ENCODE data around the gene DAP. TPM values are rescaled to one million over a fixed set of nuclear protein-coding genes. Genes with fewer than 3 reads are reported as not detected.
"Not testable (repeated sequence)": the region's sequence is repeated elsewhere in the genome, so short reads cannot be mapped to it uniquely, and the experiment has no call there.

Gene DAP
- total RNA-seq, 1 donor from 2014 or later, result 235 TPM

DNA sequence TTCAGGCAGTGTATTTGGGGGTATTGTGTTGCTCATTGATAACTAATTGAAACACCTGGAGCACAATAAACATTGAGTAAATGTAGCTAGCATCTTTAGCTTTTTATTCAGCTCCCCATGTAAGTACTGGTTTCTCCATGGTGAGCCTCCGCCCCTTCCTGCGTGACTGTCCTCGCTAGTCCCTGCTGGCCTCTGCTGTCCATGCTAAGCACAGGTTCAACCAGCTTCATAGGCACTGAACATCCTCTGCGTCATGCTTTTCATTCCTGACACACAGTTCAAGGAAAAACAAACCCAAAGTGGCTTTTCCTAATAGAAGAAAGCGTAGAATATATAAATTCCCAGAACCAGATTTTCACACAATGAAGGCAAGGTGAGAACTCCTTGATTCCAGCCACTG lies 27.3 kb upstream of the DAP start:
- H3K27me3 Mint-ChIP-seq (ENCODE audit: low read depth), result peaks cover 3% of the 10 kb centered on the region
- no peak for TF ChIP-seq CTCF (IDR thresholded peaks at IDR 0.05)
- no peak for DNase-seq (ENCODE audit: low spot score)
- H3K4me1 Mint-ChIP-seq (ENCODE audit: low read depth), result peaks cover 16% of the 10 kb centered on the region
- H3K36me3 Mint-ChIP-seq (ENCODE audit: low read depth), result no peaks in the 10 kb centered on the region
- H3K9me3 Mint-ChIP-seq (ENCODE audit: low read depth), result no peaks in the 10 kb centered on the region
- H3K27ac Mint-ChIP-seq (ENCODE audit: unreplicated experiment), result no peak overlapping the region
- no peak overlapping the region for H3K4me3 Mint-ChIP-seq (ENCODE audit: unreplicated experiment)

- H3K9me3 Mint-ChIP-seq (ENCODE audit: low read depth), result peaks cover 7% of the 10 kb centered on the region
- H3K4me3 Mint-ChIP-seq (ENCODE audit: unreplicated experiment), result no peak overlapping the region
- peaks cover 16% of the 10 kb centered on the region for H3K4me1 Mint-ChIP-seq (ENCODE audit: low read depth)
- H3K27ac Mint-ChIP-seq (ENCODE audit: unreplicated experiment), result no peak overlapping the region
- no peak for DNase-seq (ENCODE audit: low spot score)
- no peak for TF ChIP-seq CTCF (IDR thresholded peaks at IDR 0.05)
- H3K27me3 Mint-ChIP-seq (ENCODE audit: low read depth), result peaks cover 15% of the 10 kb centered on the region
- H3K36me3 Mint-ChIP-seq (ENCODE audit: low read depth), result peaks cover 1% of the 10 kb centered on the region
Observed at GRCh38 chr5:10786835-10787234, 25.8 kb upstream of the DAP start.

GRCh38 chr5:10780208-10780607 lies 19.2 kb upstream of the DAP start:
- H3K4me1 Mint-ChIP-seq (ENCODE audit: low read depth), result peaks cover 10% of the 10 kb centered on the region
- H3K4me3 Mint-ChIP-seq (ENCODE audit: unreplicated experiment); H3K27ac Mint-ChIP-seq (ENCODE audit: unreplicated experiment); DNase-seq (ENCODE audit: low spot score); H3K36me3 Mint-ChIP-seq (ENCODE audit: low read depth): not testable (repeated sequence)
- peaks cover 15% of the 10 kb centered on the region for H3K27me3 Mint-ChIP-seq (ENCODE audit: low read depth)
- H3K9me3 Mint-ChIP-seq (ENCODE audit: low read depth), result peaks cover 11% of the 10 kb centered on the region

GRCh38 chr5:10779592-10779991 lies 18.6 kb upstream of the DAP start:
- H3K9me3 Mint-ChIP-seq (ENCODE audit: low read depth), result peaks cover 11% of the 10 kb centered on the region
- H3K27ac Mint-ChIP-seq (ENCODE audit: unreplicated experiment), result no peak overlapping the region
- peaks cover 10% of the 10 kb centered on the region for H3K4me1 Mint-ChIP-seq (ENCODE audit: low read depth)
- H3K36me3 Mint-ChIP-seq (ENCODE audit: low read depth), result peaks cover 1% of the 10 kb centered on the region
- no peak for DNase-seq (ENCODE audit: low spot score)
- H3K27me3 Mint-ChIP-seq (ENCODE audit: low read depth), result peaks cover 15% of the 10 kb centered on the region
- H3K4me3 Mint-ChIP-seq (ENCODE audit: unreplicated experiment), result no peak overlapping the region
- no peak for TF ChIP-seq CTCF (IDR thresholded peaks at IDR 0.05)

- no peak overlapping the region for H3K4me3 Mint-ChIP-seq (ENCODE audit: unreplicated experiment)
- H3K36me3 Mint-ChIP-seq (ENCODE audit: low read depth), result peaks cover 1% of the 10 kb centered on the region
- no peak for DNase-seq (ENCODE audit: low spot score)
- H3K27ac Mint-ChIP-seq (ENCODE audit: unreplicated experiment), result no peak overlapping the region
- no peak for TF ChIP-seq CTCF (IDR thresholded peaks at IDR 0.05)
- H3K9me3 Mint-ChIP-seq (ENCODE audit: low read depth), result peaks cover 11% of the 10 kb centered on the region
- peaks cover 12% of the 10 kb centered on the region for H3K27me3 Mint-ChIP-seq (ENCODE audit: low read depth)
- H3K4me1 Mint-ChIP-seq (ENCODE audit: low read depth), result peaks cover 10% of the 10 kb centered on the region
Observed at GRCh38 chr5:10778179-10778910, 17.3 kb upstream of the DAP start.

GRCh38 chr5:10775646-10776045 lies 14.6 kb upstream of the DAP start:
- DNase-seq (ENCODE audit: low spot score), result no peak
- no peaks in the 10 kb centered on the region for H3K27me3 Mint-ChIP-seq (ENCODE audit: low read depth)
- no peak for TF ChIP-seq CTCF (IDR thresholded peaks at IDR 0.05)
- no peak overlapping the region for H3K27ac Mint-ChIP-seq (ENCODE audit: unreplicated experiment)
- H3K4me3 Mint-ChIP-seq (ENCODE audit: unreplicated experiment), result no peak overlapping the region
- peaks cover 2% of the 10 kb centered on the region for H3K9me3 Mint-ChIP-seq (ENCODE audit: low read depth)
- peaks cover 10% of the 10 kb centered on the region for H3K4me1 Mint-ChIP-seq (ENCODE audit: low read depth)
- H3K36me3 Mint-ChIP-seq (ENCODE audit: low read depth), result no peaks in the 10 kb centered on the region
